Hepatocyte (in vitro differentiated cells): ENCODE results near the gene MSH3.

Source experiments
- EZH2 ChIP-seq: fragments of 200-600 bp; sonication (generic); IDR thresholded peaks from 2 replicates; pipeline ENCODE4 v1.6.1; 2016; ENCODE audit warnings: antibody characterized with exemption, mild to moderate bottlenecking, borderline replicate concordance
- EZH2phosphoT487 ChIP-seq: fragments of 200-600 bp; sonication (generic); IDR thresholded peaks from one replicate; pipeline ENCODE4 v1.6.1; 2018; ENCODE audit warnings: antibody characterized with exemption, mild to moderate bottlenecking, low read depth, moderate library complexity; ENCODE audit not compliant: unreplicated experiment, severe bottlenecking
- TF ChIP-seq, protein P1 (sequence below): fragments of 200-600 bp; sonication (generic); IDR thresholded peaks from 2 replicates; pipeline ENCODE4 v1.5.1; 2016; ENCODE audit warnings: antibody characterized with exemption, mild to moderate bottlenecking; ENCODE audit not compliant: poor library complexity

DNA sequence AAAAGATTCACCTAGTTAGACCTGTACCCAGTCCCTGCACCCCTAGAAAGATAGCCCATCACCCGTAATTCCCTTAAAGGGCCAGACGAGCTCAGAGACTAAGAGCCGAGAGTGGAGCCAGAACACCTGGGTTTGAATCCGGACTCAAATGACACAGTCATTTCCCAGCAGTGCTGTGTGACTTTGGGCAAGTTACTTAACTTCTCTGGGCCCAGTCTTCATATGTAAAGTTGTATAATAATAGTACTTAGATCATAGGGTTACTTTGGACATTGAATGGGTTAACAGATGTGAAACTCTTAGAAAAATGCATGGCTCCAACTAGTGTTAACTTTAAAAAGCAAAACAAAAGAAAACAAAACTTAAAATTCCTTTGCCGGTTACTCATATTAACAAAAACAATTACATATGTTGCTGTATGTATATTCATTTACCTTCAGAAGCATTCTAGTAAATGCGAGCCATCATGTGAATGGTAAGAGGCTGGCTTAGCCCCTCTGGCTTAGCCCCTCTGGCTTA lies 265.3 kb downstream of the MSH3 start:
- TF ChIP-seq, protein P1, sequence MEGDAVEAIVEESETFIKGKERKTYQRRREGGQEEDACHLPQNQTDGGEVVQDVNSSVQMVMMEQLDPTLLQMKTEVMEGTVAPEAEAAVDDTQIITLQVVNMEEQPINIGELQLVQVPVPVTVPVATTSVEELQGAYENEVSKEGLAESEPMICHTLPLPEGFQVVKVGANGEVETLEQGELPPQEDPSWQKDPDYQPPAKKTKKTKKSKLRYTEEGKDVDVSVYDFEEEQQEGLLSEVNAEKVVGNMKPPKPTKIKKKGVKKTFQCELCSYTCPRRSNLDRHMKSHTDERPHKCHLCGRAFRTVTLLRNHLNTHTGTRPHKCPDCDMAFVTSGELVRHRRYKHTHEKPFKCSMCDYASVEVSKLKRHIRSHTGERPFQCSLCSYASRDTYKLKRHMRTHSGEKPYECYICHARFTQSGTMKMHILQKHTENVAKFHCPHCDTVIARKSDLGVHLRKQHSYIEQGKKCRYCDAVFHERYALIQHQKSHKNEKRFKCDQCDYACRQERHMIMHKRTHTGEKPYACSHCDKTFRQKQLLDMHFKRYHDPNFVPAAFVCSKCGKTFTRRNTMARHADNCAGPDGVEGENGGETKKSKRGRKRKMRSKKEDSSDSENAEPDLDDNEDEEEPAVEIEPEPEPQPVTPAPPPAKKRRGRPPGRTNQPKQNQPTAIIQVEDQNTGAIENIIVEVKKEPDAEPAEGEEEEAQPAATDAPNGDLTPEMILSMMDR = no peak
- TF ChIP-seq EZH2phosphoT487 = no peak
- TF ChIP-seq EZH2 = no peak
